ENCODE measurements around the gene ABCA13.

DNA sequence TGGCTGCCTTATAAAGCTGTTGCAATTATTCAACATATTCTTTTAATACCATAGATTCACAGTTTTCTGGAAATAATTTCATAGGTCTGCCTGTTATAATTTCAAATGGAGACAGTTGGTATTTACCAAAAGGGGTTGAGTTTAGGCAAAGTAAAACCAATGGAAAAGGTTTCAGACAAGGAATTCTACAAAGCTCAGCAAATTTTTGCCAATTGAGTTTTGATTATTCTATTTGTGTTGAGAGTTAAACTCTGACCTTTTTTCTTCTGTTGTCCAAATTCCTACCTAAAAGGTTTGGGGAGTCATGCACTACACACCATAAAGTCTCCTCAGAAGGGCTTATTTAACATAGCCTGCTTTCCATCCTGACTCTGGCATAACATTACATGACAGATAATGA is 38.5 kb upstream of the ABCA13 start:
- TF ChIP-seq SIN3A (IDR thresholded peaks at IDR 0.05; ENCODE audit: low read depth) = no peak
- TF ChIP-seq EZH2 (IDR thresholded peaks at IDR 0.05) = no peak
- no peak for TF ChIP-seq SP1 (IDR thresholded peaks at IDR 0.05; ENCODE audit: low read depth)
- no peak for TF ChIP-seq POLR2A (IDR thresholded peaks at IDR 0.05; ENCODE audit: borderline replicate concordance, extremely low read depth, insufficient read depth, insufficient read length)
- TF ChIP-seq, protein P1, sequence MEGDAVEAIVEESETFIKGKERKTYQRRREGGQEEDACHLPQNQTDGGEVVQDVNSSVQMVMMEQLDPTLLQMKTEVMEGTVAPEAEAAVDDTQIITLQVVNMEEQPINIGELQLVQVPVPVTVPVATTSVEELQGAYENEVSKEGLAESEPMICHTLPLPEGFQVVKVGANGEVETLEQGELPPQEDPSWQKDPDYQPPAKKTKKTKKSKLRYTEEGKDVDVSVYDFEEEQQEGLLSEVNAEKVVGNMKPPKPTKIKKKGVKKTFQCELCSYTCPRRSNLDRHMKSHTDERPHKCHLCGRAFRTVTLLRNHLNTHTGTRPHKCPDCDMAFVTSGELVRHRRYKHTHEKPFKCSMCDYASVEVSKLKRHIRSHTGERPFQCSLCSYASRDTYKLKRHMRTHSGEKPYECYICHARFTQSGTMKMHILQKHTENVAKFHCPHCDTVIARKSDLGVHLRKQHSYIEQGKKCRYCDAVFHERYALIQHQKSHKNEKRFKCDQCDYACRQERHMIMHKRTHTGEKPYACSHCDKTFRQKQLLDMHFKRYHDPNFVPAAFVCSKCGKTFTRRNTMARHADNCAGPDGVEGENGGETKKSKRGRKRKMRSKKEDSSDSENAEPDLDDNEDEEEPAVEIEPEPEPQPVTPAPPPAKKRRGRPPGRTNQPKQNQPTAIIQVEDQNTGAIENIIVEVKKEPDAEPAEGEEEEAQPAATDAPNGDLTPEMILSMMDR (IDR thresholded peaks at IDR 0.05 in 2 of 3, conservative IDR thresholded peaks at IDR 0.05 in 1 of 3; ENCODE audit: borderline replicate concordance in 1 of 3, insufficient read depth in 1 of 3, low read depth in 2 of 3, low read length in 2 of 3) = no peak
- no peak for TF ChIP-seq EZH2phosphoT487 (IDR thresholded peaks at IDR 0.05; ENCODE audit: borderline replicate concordance)
- no peak for TF ChIP-seq YY1 (IDR thresholded peaks at IDR 0.05; ENCODE audit: extremely low read depth, insufficient replicate concordance, low read depth, low read length)
- TF ChIP-seq, protein P2, sequence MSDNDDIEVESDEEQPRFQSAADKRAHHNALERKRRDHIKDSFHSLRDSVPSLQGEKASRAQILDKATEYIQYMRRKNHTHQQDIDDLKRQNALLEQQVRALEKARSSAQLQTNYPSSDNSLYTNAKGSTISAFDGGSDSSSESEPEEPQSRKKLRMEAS (IDR thresholded peaks at IDR 0.05) = no peak
- no peak for TF ChIP-seq RAD21 (IDR thresholded peaks at IDR 0.05; ENCODE audit: low read depth)
- no peak for TF ChIP-seq POLR2AphosphoS5 (IDR thresholded peaks at IDR 0.05; ENCODE audit: low read depth, low read length)
- TF ChIP-seq TCF7L2 (IDR thresholded peaks at IDR 0.05; ENCODE audit: borderline replicate concordance, extremely low read depth, insufficient read depth, insufficient read length) = no peak
